Activated naive CD4-positive, alpha-beta T cell treated with anti-CD3 and anti-CD28 coated beads, Interleukin-2, amount 10 ng/mL, durations not matched to agents 7 days and 5 days (primary cell): ENCODE measurements around the gene UBAP2.

ENCODE experiments used
- CTCF ChIA-PET: fragments of 350-600 bp; sonication (Branson Sonifier 250); formaldehyde crosslinking; loops from one replicate; lab custom pipeline; 2021; ENCODE audit warnings: antibody characterized with exemption; lab: Charles Lee
- DNase-seq: peaks from one replicate; pipeline ENCODE4 v3.0.0-alpha.2; 2020
- H3K27ac Mint-ChIP-seq: one replicate; pipeline ENCODE4 v1.8.0; 2021; ENCODE audit warnings: mild to moderate bottlenecking, moderate library complexity, mixed read lengths
- H3K27me3 Mint-ChIP-seq: one replicate; pipeline ENCODE4 v1.8.0; 2021; ENCODE audit warnings: mild to moderate bottlenecking, mixed read lengths
- H3K36me3 Mint-ChIP-seq: one replicate; pipeline ENCODE4 v1.8.0; 2021; ENCODE audit warnings: mixed read lengths
- H3K4me1 Mint-ChIP-seq: one replicate; pipeline ENCODE4 v1.8.0; 2021; ENCODE audit warnings: mixed read lengths
- H3K4me3 Mint-ChIP-seq: one replicate; pipeline ENCODE4 v1.8.0; 2021; ENCODE audit warnings: mild to moderate bottlenecking, moderate library complexity, mixed read lengths
- H3K9me3 Mint-ChIP-seq: one replicate; pipeline ENCODE4 v1.8.0; 2021; ENCODE audit warnings: mixed read lengths

UBAP2 gene

GRCh38 chr9:33932078-33932807 lies 116.4 kb downstream of the UBAP2 start:
- CTCF ChIA-PET, result interaction anchor here (2.2 kb wide), 1 partner anchor 8 kb away, joined by 11 read pairs; no protein-coding TSS in a partner anchor
- Mint-ChIP-seq H3K9me3 (no peaks in the 10 kb centered on the region), H3K4me3 (no peak overlapping the region), H3K27me3 (no peaks in the 10 kb centered on the region), H3K4me1 (no peaks in the 10 kb centered on the region), H3K27ac (no peak overlapping the region), H3K36me3 (peaks cover 58% of the 10 kb centered on the region)
- DNase-seq, result no peak

GRCh38 chr9:33931326-33931725 lies 117.4 kb downstream of the UBAP2 start:
- Mint-ChIP-seq H3K4me1 (no peaks in the 10 kb centered on the region), H3K27ac (no peak overlapping the region), H3K27me3 (no peaks in the 10 kb centered on the region), H3K36me3 (peaks cover 58% of the 10 kb centered on the region), H3K9me3 (no peaks in the 10 kb centered on the region), H3K4me3 (no peak overlapping the region)
- no peak for DNase-seq
- CTCF ChIA-PET, result no interaction called here

- Mint-ChIP-seq H3K36me3 (peaks cover 58% of the 10 kb centered on the region), H3K9me3 (no peaks in the 10 kb centered on the region), H3K27ac (no peak overlapping the region), H3K4me1 (no peaks in the 10 kb centered on the region), H3K27me3 (no peaks in the 10 kb centered on the region), H3K4me3 (no peak overlapping the region)
- DNase-seq, result no peak
- CTCF ChIA-PET, result interaction anchor here (4.4 kb wide), 1 partner anchor 146 kb away, joined by 35 read pairs; no protein-coding TSS in a partner anchor
Measured at GRCh38 chr9:33927694-33928093, 121.0 kb downstream of the UBAP2 start.

GRCh38 chr9:33926746-33927485 lies 121.8 kb downstream of the UBAP2 start:
- DNase-seq, result no peak
- H3K4me1 Mint-ChIP-seq, result no peaks in the 10 kb centered on the region
- CTCF ChIA-PET, result interaction anchor here (1.0 to 4.4 kb wide), 2 partner anchors 20 to 147 kb away, joined by 3 to 35 read pairs; no protein-coding TSS in a partner anchor
- no peak overlapping the region for H3K4me3 Mint-ChIP-seq
- no peaks in the 10 kb centered on the region for H3K27me3 Mint-ChIP-seq
- peaks cover 56% of the 10 kb centered on the region for H3K36me3 Mint-ChIP-seq
- no peaks in the 10 kb centered on the region for H3K9me3 Mint-ChIP-seq
- no peak overlapping the region for H3K27ac Mint-ChIP-seq

- peak; percentile 46 for DNase-seq
- CTCF ChIA-PET, result interaction anchor here (0.7 to 7.2 kb wide), 14 partner anchors 8 to 454 kb away, joined by 3 to 38 read pairs (median 3); no protein-coding TSS in a partner anchor
- Mint-ChIP-seq H3K4me1 (no peaks in the 10 kb centered on the region), H3K27me3 (no peaks in the 10 kb centered on the region), H3K36me3 (peaks cover 53% of the 10 kb centered on the region), H3K9me3 (no peaks in the 10 kb centered on the region), H3K4me3 (no peak overlapping the region), H3K27ac (peak overlapping the region; percentile 37)
Measured at GRCh38 chr9:33924978-33925797, 123.5 kb downstream of the UBAP2 start.

- no peaks in the 10 kb centered on the region for H3K4me1 Mint-ChIP-seq
- DNase-seq, result no peak
- H3K27me3 Mint-ChIP-seq, result no peaks in the 10 kb centered on the region
- H3K4me3 Mint-ChIP-seq, result no peak overlapping the region
- H3K9me3 Mint-ChIP-seq, result no peaks in the 10 kb centered on the region
- peaks cover 53% of the 10 kb centered on the region for H3K36me3 Mint-ChIP-seq
- H3K27ac Mint-ChIP-seq, result peak overlapping the region; percentile 37
- CTCF ChIA-PET, result interaction anchor here (0.7 to 7.2 kb wide), 10 partner anchors 9 to 455 kb away, joined by 3 to 38 read pairs (median 3); no protein-coding TSS in a partner anchor
Measured at GRCh38 chr9:33923998-33924701, 124.5 kb downstream of the UBAP2 start.

GRCh38 chr9:33923079-33923478 lies 125.6 kb downstream of the UBAP2 start:
- peaks cover 58% of the 10 kb centered on the region for H3K36me3 Mint-ChIP-seq
- DNase-seq, result no peak
- H3K4me3 Mint-ChIP-seq, result no peak overlapping the region
- H3K27ac Mint-ChIP-seq, result no peak overlapping the region
- no peaks in the 10 kb centered on the region for H3K27me3 Mint-ChIP-seq
- H3K9me3 Mint-ChIP-seq, result no peaks in the 10 kb centered on the region
- CTCF ChIA-PET, result interaction anchor here (1.1 to 7.2 kb wide), 3 partner anchors 10 to 333 kb away, joined by 3 to 38 read pairs (median 11); no protein-coding TSS in a partner anchor
- H3K4me1 Mint-ChIP-seq, result no peaks in the 10 kb centered on the region

GRCh38 chr9:33921967-33922895 lies 126.5 kb downstream of the UBAP2 start:
- DNase-seq, result peak; percentile 36
- H3K4me3 Mint-ChIP-seq, result no peak overlapping the region

GRCh38 chr9:33919276-33919897 lies 129.3 kb downstream of the UBAP2 start:
- Mint-ChIP-seq H3K27ac (peak overlapping the region; percentile 33), H3K27me3 (no peaks in the 10 kb centered on the region), H3K9me3 (no peaks in the 10 kb centered on the region), H3K4me3 (no peak overlapping the region), H3K36me3 (peaks cover 56% of the 10 kb centered on the region), H3K4me1 (no peaks in the 10 kb centered on the region)
- CTCF ChIA-PET, result interaction anchor here (7.2 kb wide), 1 partner anchor 106 kb away, joined by 38 read pairs; no protein-coding TSS in a partner anchor
- no peak for DNase-seq

More at GRCh38 chr9:33921967-33922895, 126.5 kb downstream of the UBAP2 start:
- Mint-ChIP-seq H3K27me3 (no peaks in the 10 kb centered on the region), H3K4me1 (no peaks in the 10 kb centered on the region), H3K36me3 (peaks cover 59% of the 10 kb centered on the region), H3K9me3 (no peaks in the 10 kb centered on the region), H3K27ac (peak overlapping the region; percentile 61)
- CTCF ChIA-PET, result interaction anchor here (1.2 to 7.2 kb wide), 3 partner anchors 11 to 335 kb away, joined by 3 to 38 read pairs (median 11); no protein-coding TSS in a partner anchor

- DNase-seq, result no peak
- H3K4me1 Mint-ChIP-seq, result no peaks in the 10 kb centered on the region
- H3K27ac Mint-ChIP-seq, result no peak overlapping the region
- CTCF ChIA-PET, result interaction anchor here (0.5 kb wide), 1 partner anchor 157 kb away, joined by 3 read pairs; no protein-coding TSS in a partner anchor
- H3K36me3 Mint-ChIP-seq, result peaks cover 47% of the 10 kb centered on the region
- H3K4me3 Mint-ChIP-seq, result no peak overlapping the region
- no peaks in the 10 kb centered on the region for H3K9me3 Mint-ChIP-seq
- no peaks in the 10 kb centered on the region for H3K27me3 Mint-ChIP-seq
Measured at GRCh38 chr9:33917036-33917435, 131.7 kb downstream of the UBAP2 start.

GRCh38 chr9:33914887-33915628 lies 133.6 kb downstream of the UBAP2 start:
- Mint-ChIP-seq H3K4me3 (no peak overlapping the region), H3K9me3 (no peaks in the 10 kb centered on the region), H3K4me1 (no peaks in the 10 kb centered on the region), H3K27ac (peak overlapping the region; percentile 15), H3K27me3 (no peaks in the 10 kb centered on the region), H3K36me3 (peaks cover 41% of the 10 kb centered on the region)
- DNase-seq, result no peak
- CTCF ChIA-PET, result interaction anchor here (1.1 kb wide), 1 partner anchor 102 kb away, joined by 3 read pairs; no protein-coding TSS in a partner anchor
